DOHH2 (cell line): Measurements from ENCODE around the gene ABCF3.

Source experiments
- H3F3A ChIP-seq: fragments of 200-600 bp; sonication (generic), shearing (Covaris generic); 2 replicates; pipeline ENCODE4 v1.6.0; 2016; ENCODE audit warnings: antibody characterized with exemption, mild to moderate bottlenecking; ENCODE audit not compliant: control insufficient read depth, insufficient read depth
- H3K27ac ChIP-seq: fragments of 200-600 bp; sonication (generic); 2 replicates; pipeline ENCODE4 v1.5.1; 2014; ENCODE audit warnings: low read depth, mild to moderate bottlenecking, low read length, moderate library complexity
- H3K27me3 ChIP-seq: fragments of 200-600 bp; sonication (generic); 2 replicates; pipeline ENCODE4 v1.6.1; 2014; ENCODE audit warnings: mild to moderate bottlenecking, low read length, mixed read lengths; ENCODE audit not compliant: control insufficient read depth
- H3K36me3 ChIP-seq: fragments of 200-600 bp; sonication (generic); 2 replicates; pipeline ENCODE4 v1.6.1; 2014; ENCODE audit warnings: mild to moderate bottlenecking, low read length, moderate library complexity, mixed read lengths; ENCODE audit not compliant: control insufficient read depth
- H3K4me1 ChIP-seq: fragments of 200-600 bp; sonication (generic); 2 replicates; pipeline ENCODE4 v1.6.1; 2014; ENCODE audit warnings: mild to moderate bottlenecking, low read length, mixed read lengths; ENCODE audit not compliant: control insufficient read depth
- H3K4me2 ChIP-seq: fragments of 200-600 bp; sonication (generic); 2 replicates; pipeline ENCODE4 v1.6.0; 2014; ENCODE audit warnings: mild to moderate bottlenecking, low read length, moderate library complexity
- H3K4me3 ChIP-seq: fragments of 200-600 bp; sonication (generic); 2 replicates; pipeline ENCODE4 v1.5.1; 2014; ENCODE audit warnings: mild to moderate bottlenecking, low read length, mixed read lengths
- H3K79me2 ChIP-seq: fragments of 200-600 bp; sonication (generic); 2 replicates; pipeline ENCODE4 v1.6.1; 2014; ENCODE audit warnings: mild to moderate bottlenecking, low read length, mixed read lengths; ENCODE audit not compliant: control insufficient read depth
- H3K9me2 ChIP-seq: fragments of 200-600 bp; sonication (generic); replicated peaks from 2 replicates; pipeline ENCODE4 v1.6.1; 2014; ENCODE audit warnings: mild to moderate bottlenecking, low read length, mixed read lengths; ENCODE audit not compliant: control insufficient read depth
- H3K9me3 ChIP-seq: fragments of 200-600 bp; sonication (generic); 2 replicates; pipeline ENCODE4 v1.6.1; 2014; ENCODE audit warnings: antibody characterized with exemption, low read length, mixed read lengths; ENCODE audit not compliant: control insufficient read depth, insufficient read depth
- H4K20me1 ChIP-seq: fragments of 200-600 bp; sonication (generic); 2 replicates; pipeline ENCODE4 v1.6.0; 2014; ENCODE audit warnings: low read depth, mild to moderate bottlenecking, antibody characterized with exemption, low read length, moderate library complexity; ENCODE audit not compliant: control insufficient read depth, insufficient read depth
- CTCF ChIP-seq: fragments of 200-600 bp; sonication (generic); IDR thresholded peaks from one replicate; pipeline ENCODE4 v1.5.1; 2014; ENCODE audit warnings: antibody characterized with exemption, mild to moderate bottlenecking, low read depth, low read length; ENCODE audit not compliant: poor library complexity, severe bottlenecking
- EZH2phosphoT487 ChIP-seq: fragments of 200-600 bp; sonication (generic); IDR thresholded peaks from 2 replicates; pipeline ENCODE4 v1.6.1; 2017; ENCODE audit warnings: borderline replicate concordance, mild to moderate bottlenecking, antibody characterized with exemption, low read length, moderate library complexity, mixed read lengths

The ABCF3 gene

GRCh38 chr3:184143327-184143726 is 42.7 kb upstream of the ABCF3 start:
- peaks cover 25% of the 10 kb centered on the region for H3K79me2 ChIP-seq
- H3K9me2 ChIP-seq, result no peaks in the 10 kb centered on the region
- no peak for TF ChIP-seq EZH2phosphoT487
- no peak for TF ChIP-seq CTCF
- H4K20me1 ChIP-seq, result no peaks in the 10 kb centered on the region
- no peak overlapping the region for H3K4me2 ChIP-seq
- peaks cover 69% of the 10 kb centered on the region for H3K36me3 ChIP-seq
- H3F3A ChIP-seq, result peaks cover 3% of the 10 kb centered on the region
- no peak overlapping the region for H3K27ac ChIP-seq
- H3K27me3 ChIP-seq, result no peaks in the 10 kb centered on the region
- H3K4me1 ChIP-seq, result peaks cover 6% of the 10 kb centered on the region; the same call in 1 of the 2 replicates
- no peaks in the 10 kb centered on the region for H3K9me3 ChIP-seq
- no peak overlapping the region for H3K4me3 ChIP-seq

GRCh38 chr3:184144505-184144904 is 41.5 kb upstream of the ABCF3 start:
- H3K27me3 ChIP-seq, result no peaks in the 10 kb centered on the region
- H3K79me2 ChIP-seq, result peaks cover 16% of the 10 kb centered on the region
- H3K4me1 ChIP-seq, result peaks cover 6% of the 10 kb centered on the region; the same call in 1 of the 2 replicates
- H3K27ac ChIP-seq, result no peak overlapping the region
- H3K9me2 ChIP-seq, result no peaks in the 10 kb centered on the region
- H3K36me3 ChIP-seq, result peaks cover 65% of the 10 kb centered on the region
- no peak overlapping the region for H3K4me3 ChIP-seq
- no peak overlapping the region for H3K4me2 ChIP-seq
- TF ChIP-seq EZH2phosphoT487 (no peak), CTCF (no peak)
- H3F3A ChIP-seq, result peaks cover 8% of the 10 kb centered on the region
- H4K20me1 ChIP-seq, result no peaks in the 10 kb centered on the region
- no peaks in the 10 kb centered on the region for H3K9me3 ChIP-seq

GRCh38 chr3:184145111-184145524 is 40.9 kb upstream of the ABCF3 start:
- TF ChIP-seq CTCF (peak; percentile 55), EZH2phosphoT487 (no peak)
- peaks cover 12% of the 10 kb centered on the region for H3K79me2 ChIP-seq
- no peaks in the 10 kb centered on the region for H4K20me1 ChIP-seq
- H3K4me1 ChIP-seq, result peaks cover 6% of the 10 kb centered on the region; the same call in 1 of the 2 replicates
- peaks cover 60% of the 10 kb centered on the region for H3K36me3 ChIP-seq
- no peak overlapping the region for H3K4me2 ChIP-seq
- H3K9me2 ChIP-seq, result no peaks in the 10 kb centered on the region
- peaks cover 8% of the 10 kb centered on the region for H3F3A ChIP-seq
- H3K27me3 ChIP-seq, result no peaks in the 10 kb centered on the region
- no peak overlapping the region for H3K27ac ChIP-seq
- no peak overlapping the region for H3K4me3 ChIP-seq
- no peaks in the 10 kb centered on the region for H3K9me3 ChIP-seq
